ENCODE data around the gene SSBP1. TPM values are rescaled to one million over a fixed set of nuclear protein-coding genes. Genes with fewer than 3 reads are reported as not detected.

SSBP1 gene
- total and polyA plus RNA-seq, 2 of the 8 experiments (the other 6 are each of a cell fraction or from before 2014, with no cell fraction given): 136 to 254 TPM

DNA sequence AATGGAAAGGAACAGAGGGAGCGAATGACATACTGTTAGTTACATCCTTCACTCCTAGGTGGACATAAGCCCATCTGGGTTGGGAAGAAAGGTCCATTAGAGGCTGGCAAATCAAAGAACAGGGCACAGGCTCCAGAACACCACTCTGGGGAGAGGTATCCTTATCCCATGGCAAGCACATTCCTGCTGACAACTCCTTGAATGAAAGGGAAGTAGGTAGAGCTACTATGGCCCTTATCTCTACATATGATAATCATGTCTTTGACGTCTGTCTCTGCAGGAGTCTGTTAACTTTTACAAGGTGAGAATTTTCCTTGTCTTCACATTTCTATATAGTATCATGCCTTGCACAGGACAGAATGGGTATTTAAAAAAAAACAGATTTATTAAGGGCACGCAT, 46.6 kb upstream of the SSBP1 start (continued):
- no peak for TF ChIP-seq RXRA (IDR thresholded peaks at IDR 0.05; ENCODE audit: insufficient read depth, low read depth, low read length)
- no peak for TF ChIP-seq SIX5 (IDR thresholded peaks at IDR 0.05; ENCODE audit: low read depth, low read length)
- TF ChIP-seq, protein P1, sequence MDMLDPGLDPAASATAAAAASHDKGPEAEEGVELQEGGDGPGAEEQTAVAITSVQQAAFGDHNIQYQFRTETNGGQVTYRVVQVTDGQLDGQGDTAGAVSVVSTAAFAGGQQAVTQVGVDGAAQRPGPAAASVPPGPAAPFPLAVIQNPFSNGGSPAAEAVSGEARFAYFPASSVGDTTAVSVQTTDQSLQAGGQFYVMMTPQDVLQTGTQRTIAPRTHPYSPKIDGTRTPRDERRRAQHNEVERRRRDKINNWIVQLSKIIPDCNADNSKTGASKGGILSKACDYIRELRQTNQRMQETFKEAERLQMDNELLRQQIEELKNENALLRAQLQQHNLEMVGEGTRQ (IDR thresholded peaks at IDR 0.05; ENCODE audit: low read length): no peak
- TF ChIP-seq EP300 (IDR thresholded peaks at IDR 0.05; ENCODE audit: borderline replicate concordance in 1 of 2, low read depth in 2 of 2, low read length in 2 of 2): no peak
- no peak for TF ChIP-seq PHF8 (conservative IDR thresholded peaks at IDR 0.05; ENCODE audit: low read depth, low read length)
- no peak for TF ChIP-seq SAP30 (IDR thresholded peaks at IDR 0.05; ENCODE audit: insufficient read depth, insufficient replicate concordance, low read length)
- TF ChIP-seq FOSL1 (IDR thresholded peaks at IDR 0.05; ENCODE audit: insufficient read depth, low read depth, low read length): no peak
- TF ChIP-seq, protein P2, sequence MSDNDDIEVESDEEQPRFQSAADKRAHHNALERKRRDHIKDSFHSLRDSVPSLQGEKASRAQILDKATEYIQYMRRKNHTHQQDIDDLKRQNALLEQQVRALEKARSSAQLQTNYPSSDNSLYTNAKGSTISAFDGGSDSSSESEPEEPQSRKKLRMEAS (IDR thresholded peaks at IDR 0.05): no peak
